HCT116 (cell line): Measurements from ENCODE around the gene STAP2. TPM values are rescaled to one million over a fixed set of nuclear protein-coding genes. Genes with fewer than 3 reads are reported as not detected.

Experiments used
- ATAC-seq: fragments of 200-7000 bp; cut with Tn5 transposase; 2 replicates; pipeline ENCODE4 v1.9.1; 2020; ENCODE audit warnings: mild to moderate bottlenecking, moderate library complexity
- BruUV-seq: library from RNA; stranded (reverse); fragments of 400-500 nt; replicated peaks from 2 replicates; lab custom pipeline; 2021; lab: Mats Ljungman, UMichigan
- CTCF ChIA-PET: fragments of 300-600 bp; sonication (Branson Sonifier 250); formaldehyde crosslinking; loops from one replicate; lab custom pipeline; 2021; ENCODE audit warnings: antibody characterized with exemption; lab: Charles Lee
- POLR2A ChIA-PET: fragments of 300-600, 350-600 bp; sonication (Branson Sonifier 250); formaldehyde crosslinking; loops from one replicate; lab custom pipeline; 2021; ENCODE audit warnings: antibody characterized with exemption; lab: Charles Lee
- RAD21 ChIA-PET, 2 experiments: fragments of 300-600 bp; sonication (Branson Sonifier 250); formaldehyde crosslinking; loops; one replicate each; lab custom pipeline; 2023; ENCODE audit warnings: low total read pairs in 2 of 2; ENCODE audit not compliant: uncharacterized antibody in 2 of 2, unreplicated experiment in 2 of 2, low non-redundant PET in 1 of 2; lab: Charles Lee
- DNase-seq: peaks from one replicate; pipeline ENCODE4 v3.0.0-alpha.2; 2010; ENCODE audit warnings: low read depth, low spot score
- H2AFZ ChIP-seq: fragments of 200-600 bp; shearing (Covaris generic), sonication (generic); 2 replicates; pipeline ENCODE4 v1.6.1; 2017; ENCODE audit warnings: low read depth, mixed run types, mixed read lengths, antibody characterized with exemption, low read length; ENCODE audit not compliant: poor library complexity, severe bottlenecking
- H3K27ac ChIP-seq: 2 replicates; pipeline ENCODE4 v1.5.1; 2012; ENCODE audit warnings: low read depth, low read length
- H3K27me3 ChIP-seq: fragments of 200-600 bp; sonication (generic); 2 replicates; pipeline ENCODE4 v1.6.1; 2016; ENCODE audit warnings: mixed run types, low read length, mixed read lengths; ENCODE audit not compliant: insufficient read depth
- H3K36me3 ChIP-seq, 2 experiments: fragments of 200-500 bp in 1 of 2; fragments of 200-600 bp in 1 of 2; sonication (Bioruptor generic) in 1 of 2; sonication (generic) in 1 of 2; 2 replicates each; pipeline versions ENCODE4 v1.5.1 to v1.6.1; 2014 to 2016; ENCODE audit warnings: low read length in 2 of 2, inconsistent platforms in 1 of 2, mixed read lengths in 1 of 2, mixed run types in 1 of 2; ENCODE audit not compliant: insufficient read depth in 2 of 2, control insufficient read depth in 1 of 2
- H3K4me1 ChIP-seq, 2 experiments: fragments of 200-600 bp in 1 of 2; sonication (generic) in 1 of 2; 2 replicates each; pipeline versions ENCODE4 v1.5.1 to v1.6.1; 2012 to 2017; ENCODE audit warnings: low read length in 2 of 2, inconsistent platforms in 1 of 2, mild to moderate bottlenecking in 1 of 2, mixed read lengths in 1 of 2, mixed run types in 1 of 2, moderate library complexity in 1 of 2; ENCODE audit not compliant: insufficient read depth in 2 of 2, control insufficient read depth in 1 of 2
- H3K4me2 ChIP-seq: fragments of 200-600 bp; sonication (generic); 2 replicates; pipeline ENCODE4 v1.6.1; 2017; ENCODE audit warnings: mixed run types, low read length, mixed read lengths
- H3K4me3 ChIP-seq, 2 experiments: fragments of 200-600 bp in 1 of 2; sonication (generic) in 1 of 2; replicated peaks in 1 of 2; 2 replicates each; pipeline ENCODE4 v1.5.1; 2011 to 2016; ENCODE audit warnings: low read length in 2 of 2, control low read depth in 1 of 2, low read depth in 1 of 2, mild to moderate bottlenecking in 1 of 2, mixed read lengths in 1 of 2, mixed run types in 1 of 2
- H3K79me2 ChIP-seq: fragments of 200-600 bp; sonication (generic); 2 replicates; pipeline ENCODE4 v1.6.1; 2017; ENCODE audit warnings: mild to moderate bottlenecking, mixed run types, low read length, moderate library complexity, mixed read lengths; ENCODE audit not compliant: insufficient read depth
- H3K9ac ChIP-seq: fragments of 200-600 bp; sonication (generic); 2 replicates; pipeline ENCODE4 v1.6.1; 2016; ENCODE audit warnings: low read length, mixed read lengths
- H3K9me2 ChIP-seq: fragments of 200-600 bp; sonication (generic), shearing (Covaris generic); 2 replicates; pipeline ENCODE4 v1.6.1; 2017; ENCODE audit warnings: mixed run types, mild to moderate bottlenecking, moderate library complexity; ENCODE audit not compliant: insufficient read depth
- H3K9me3 ChIP-seq, 2 experiments: fragments of 200-500 bp in 1 of 2; fragments of 200-600 bp in 1 of 2; sonication (Bioruptor generic) in 1 of 2; sonication (generic) in 1 of 2; 2 replicates each; pipeline ENCODE4 v1.6.1; 2014 to 2017; ENCODE audit warnings: low read length in 2 of 2, mixed read lengths in 2 of 2, inconsistent platforms in 1 of 2, low read depth in 1 of 2, mild to moderate bottlenecking in 1 of 2, mixed run types in 1 of 2, moderate library complexity in 1 of 2; ENCODE audit not compliant: control insufficient read depth in 1 of 2, insufficient read depth in 1 of 2
- H4K20me1 ChIP-seq: fragments of 200-600 bp; sonication (generic), shearing (Covaris generic); 2 replicates; pipeline ENCODE4 v1.6.1; 2017; ENCODE audit warnings: mixed run types, mild to moderate bottlenecking, moderate library complexity; ENCODE audit not compliant: insufficient read depth
- CBX3 ChIP-seq: IDR thresholded peaks from 2 replicates; pipeline ENCODE4 v1.6.1; 2012; ENCODE audit warnings: low read depth
- CEBPB ChIP-seq: IDR thresholded peaks from 2 replicates; pipeline ENCODE4 v1.6.1; 2012; ENCODE audit warnings: low read depth
- EGR1 ChIP-seq: IDR thresholded peaks from 2 replicates; pipeline ENCODE4 v1.6.1; 2012; ENCODE audit warnings: low read depth
- EZH2 ChIP-seq: fragments of 200-600 bp; sonication (generic); IDR thresholded peaks from 2 replicates; pipeline ENCODE4 v1.6.1; 2017; ENCODE audit warnings: antibody characterized with exemption, mixed run types
- EZH2phosphoT487 ChIP-seq: fragments of 200-600 bp; IDR thresholded peaks from 2 replicates; pipeline ENCODE4 v1.6.1; 2018; ENCODE audit warnings: antibody characterized with exemption, borderline replicate concordance
- FOSL1 ChIP-seq: IDR thresholded peaks from 2 replicates; pipeline ENCODE4 v1.6.1; 2012; ENCODE audit warnings: low read depth
- JUND ChIP-seq: IDR thresholded peaks from 2 replicates; pipeline ENCODE4 v1.6.1; 2012
- MAX ChIP-seq: IDR thresholded peaks from 2 replicates; pipeline ENCODE4 v1.6.1; 2012
- POLR2AphosphoS5 ChIP-seq: IDR thresholded peaks from 2 replicates; pipeline ENCODE4 v1.6.1; 2011; ENCODE audit warnings: mild to moderate bottlenecking, low read depth, low read length, moderate library complexity
- RAD21 ChIP-seq: IDR thresholded peaks from 2 replicates; pipeline ENCODE4 v1.6.1; 2012; ENCODE audit warnings: low read depth, mild to moderate bottlenecking
- SIN3A ChIP-seq: IDR thresholded peaks from 2 replicates; pipeline ENCODE4 v1.6.1; 2012; ENCODE audit warnings: low read depth
- SP1 ChIP-seq: IDR thresholded peaks from 2 replicates; pipeline ENCODE4 v1.6.1; 2012; ENCODE audit warnings: low read depth
- TCF7L2 ChIP-seq: IDR thresholded peaks from 2 replicates; pipeline ENCODE4 v1.7.0; 2011; ENCODE audit warnings: borderline replicate concordance, inconsistent platforms; ENCODE audit not compliant: insufficient read depth, insufficient read length; ENCODE audit errors: extremely low read depth
- YY1 ChIP-seq: IDR thresholded peaks from 2 replicates; pipeline ENCODE4 v1.6.1; 2011; ENCODE audit warnings: low read length, low read depth, moderate library complexity, mild to moderate bottlenecking; ENCODE audit not compliant: insufficient replicate concordance; ENCODE audit errors: extremely low read depth
- ZBTB33 ChIP-seq: IDR thresholded peaks from 2 replicates; pipeline ENCODE4 v1.6.1; 2011; ENCODE audit warnings: mild to moderate bottlenecking, low read length, moderate library complexity; ENCODE audit not compliant: insufficient replicate concordance; ENCODE audit errors: extremely low read depth
- ZFX ChIP-seq: fragments of 450-650 bp; IDR thresholded peaks from 2 replicates; pipeline ENCODE4 v1.6.1; 2017
- ZNF274 ChIP-seq: fragments of 200-500 bp; sonication (Bioruptor generic); IDR thresholded peaks from 2 replicates; pipeline ENCODE4 v1.6.1; 2014; ENCODE audit warnings: mild to moderate bottlenecking, low read depth, low read length, inconsistent platforms
- intact Hi-C: fragments of 100-400 bp; cut with micrococcal nuclease; formaldehyde crosslinking; loops from 2 replicates; pipeline ENCODE4 v1.10.0; 2022
- total RNA-seq: library from RNA; stranded (reverse); gene quantifications from one replicate; pipeline ENCODE4 v1.2.1, GENCODE V29; 2021; ENCODE audit not compliant: unreplicated experiment
- TF ChIP-seq, protein P1 (sequence below): IDR thresholded peaks from 2 replicates; pipeline ENCODE4 v1.6.1; 2012; ENCODE audit warnings: low read depth
- TF ChIP-seq, protein P2 (sequence below), 3 experiments: fragments of 200-600 bp in 1 of 3; sonication (generic) in 1 of 3; IDR thresholded peaks in 2 of 3; conservative IDR thresholded peaks in 1 of 3; 2 replicates each; pipeline ENCODE4 v1.5.1; 2012 to 2017; ENCODE audit warnings: low read depth in 2 of 3, low read length in 2 of 3, antibody characterized with exemption in 1 of 3, borderline replicate concordance in 1 of 3, control low read depth in 1 of 3, mild to moderate bottlenecking in 1 of 3, mixed read lengths in 1 of 3, mixed run types in 1 of 3, moderate library complexity in 1 of 3; ENCODE audit not compliant: insufficient read depth in 1 of 3
- TF ChIP-seq, protein P3 (sequence below): IDR thresholded peaks from 2 replicates; pipeline ENCODE4 v1.6.1; 2012

Gene STAP2
- total RNA-seq, 1 experiment from 2014 or later, result 2.1 TPM

DNA sequence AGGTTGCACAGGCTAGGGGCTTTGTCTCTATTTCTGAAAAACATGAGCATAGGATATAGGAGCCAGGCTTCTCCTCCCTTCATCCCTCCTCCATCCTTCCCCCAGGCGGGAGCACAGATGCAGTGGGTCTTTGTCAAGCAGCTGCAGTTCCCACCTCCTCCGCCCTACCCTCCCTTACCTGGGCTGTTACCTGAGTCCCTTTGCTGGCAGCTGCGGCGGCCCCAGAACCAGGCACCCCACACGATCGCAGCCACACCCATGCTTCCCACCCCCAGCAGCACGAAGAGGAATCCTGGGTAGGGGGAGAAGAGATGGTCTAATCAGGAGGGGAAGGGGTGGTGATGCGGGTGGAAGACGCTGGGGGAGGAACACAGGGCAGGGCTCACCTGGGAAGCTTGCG lies 44.2 kb downstream of the STAP2 start:
- BruUV-seq, result no TSS peak
- H3K27me3 ChIP-seq, result no peaks in the 10 kb centered on the region
- no peak for ATAC-seq
- H3K9me3 ChIP-seq, result no peaks in the 10 kb centered on the region
- no peak overlapping the region for H3K4me2 ChIP-seq
- H2AFZ ChIP-seq, result no peak overlapping the region
- intact Hi-C loops, result no loop called here
- TF ChIP-seq EGR1, result no peak
- no peak for TF ChIP-seq EZH2phosphoT487
- TF ChIP-seq, protein P1, sequence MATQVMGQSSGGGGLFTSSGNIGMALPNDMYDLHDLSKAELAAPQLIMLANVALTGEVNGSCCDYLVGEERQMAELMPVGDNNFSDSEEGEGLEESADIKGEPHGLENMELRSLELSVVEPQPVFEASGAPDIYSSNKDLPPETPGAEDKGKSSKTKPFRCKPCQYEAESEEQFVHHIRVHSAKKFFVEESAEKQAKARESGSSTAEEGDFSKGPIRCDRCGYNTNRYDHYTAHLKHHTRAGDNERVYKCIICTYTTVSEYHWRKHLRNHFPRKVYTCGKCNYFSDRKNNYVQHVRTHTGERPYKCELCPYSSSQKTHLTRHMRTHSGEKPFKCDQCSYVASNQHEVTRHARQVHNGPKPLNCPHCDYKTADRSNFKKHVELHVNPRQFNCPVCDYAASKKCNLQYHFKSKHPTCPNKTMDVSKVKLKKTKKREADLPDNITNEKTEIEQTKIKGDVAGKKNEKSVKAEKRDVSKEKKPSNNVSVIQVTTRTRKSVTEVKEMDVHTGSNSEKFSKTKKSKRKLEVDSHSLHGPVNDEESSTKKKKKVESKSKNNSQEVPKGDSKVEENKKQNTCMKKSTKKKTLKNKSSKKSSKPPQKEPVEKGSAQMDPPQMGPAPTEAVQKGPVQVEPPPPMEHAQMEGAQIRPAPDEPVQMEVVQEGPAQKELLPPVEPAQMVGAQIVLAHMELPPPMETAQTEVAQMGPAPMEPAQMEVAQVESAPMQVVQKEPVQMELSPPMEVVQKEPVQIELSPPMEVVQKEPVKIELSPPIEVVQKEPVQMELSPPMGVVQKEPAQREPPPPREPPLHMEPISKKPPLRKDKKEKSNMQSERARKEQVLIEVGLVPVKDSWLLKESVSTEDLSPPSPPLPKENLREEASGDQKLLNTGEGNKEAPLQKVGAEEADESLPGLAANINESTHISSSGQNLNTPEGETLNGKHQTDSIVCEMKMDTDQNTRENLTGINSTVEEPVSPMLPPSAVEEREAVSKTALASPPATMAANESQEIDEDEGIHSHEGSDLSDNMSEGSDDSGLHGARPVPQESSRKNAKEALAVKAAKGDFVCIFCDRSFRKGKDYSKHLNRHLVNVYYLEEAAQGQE, result no peak
- no peak for TF ChIP-seq ZNF274
- no peak for TF ChIP-seq RAD21
- no peak for TF ChIP-seq ZFX
- no peak for TF ChIP-seq EZH2
- TF ChIP-seq SIN3A, result no peak
- no peak for TF ChIP-seq FOSL1
- no peak for TF ChIP-seq ZBTB33
- no peak for TF ChIP-seq MAX
- TF ChIP-seq, protein P2, sequence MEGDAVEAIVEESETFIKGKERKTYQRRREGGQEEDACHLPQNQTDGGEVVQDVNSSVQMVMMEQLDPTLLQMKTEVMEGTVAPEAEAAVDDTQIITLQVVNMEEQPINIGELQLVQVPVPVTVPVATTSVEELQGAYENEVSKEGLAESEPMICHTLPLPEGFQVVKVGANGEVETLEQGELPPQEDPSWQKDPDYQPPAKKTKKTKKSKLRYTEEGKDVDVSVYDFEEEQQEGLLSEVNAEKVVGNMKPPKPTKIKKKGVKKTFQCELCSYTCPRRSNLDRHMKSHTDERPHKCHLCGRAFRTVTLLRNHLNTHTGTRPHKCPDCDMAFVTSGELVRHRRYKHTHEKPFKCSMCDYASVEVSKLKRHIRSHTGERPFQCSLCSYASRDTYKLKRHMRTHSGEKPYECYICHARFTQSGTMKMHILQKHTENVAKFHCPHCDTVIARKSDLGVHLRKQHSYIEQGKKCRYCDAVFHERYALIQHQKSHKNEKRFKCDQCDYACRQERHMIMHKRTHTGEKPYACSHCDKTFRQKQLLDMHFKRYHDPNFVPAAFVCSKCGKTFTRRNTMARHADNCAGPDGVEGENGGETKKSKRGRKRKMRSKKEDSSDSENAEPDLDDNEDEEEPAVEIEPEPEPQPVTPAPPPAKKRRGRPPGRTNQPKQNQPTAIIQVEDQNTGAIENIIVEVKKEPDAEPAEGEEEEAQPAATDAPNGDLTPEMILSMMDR (IDR thresholded peaks at IDR 0.05 in 2 of 3, conservative IDR thresholded peaks at IDR 0.05 in 1 of 3; ENCODE audit: borderline replicate concordance in 1 of 3, insufficient read depth in 1 of 3, low read depth in 2 of 3, low read length in 2 of 3), result no peak
- TF ChIP-seq POLR2AphosphoS5, result no peak
- TF ChIP-seq CBX3, result no peak
- TF ChIP-seq, protein P3, sequence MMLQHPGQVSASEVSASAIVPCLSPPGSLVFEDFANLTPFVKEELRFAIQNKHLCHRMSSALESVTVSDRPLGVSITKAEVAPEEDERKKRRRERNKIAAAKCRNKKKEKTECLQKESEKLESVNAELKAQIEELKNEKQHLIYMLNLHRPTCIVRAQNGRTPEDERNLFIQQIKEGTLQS, result no peak
- TF ChIP-seq TCF7L2, result no peak
- no peak for TF ChIP-seq SP1
- TF ChIP-seq CEBPB, result no peak
- TF ChIP-seq JUND, result no peak
- TF ChIP-seq YY1, result no peak
- ChIA-PET RAD21 (no interaction called here), CTCF (interaction anchor here (1.1 kb wide), 1 partner anchor 27 kb away, joined by 5 read pairs; no protein-coding TSS in a partner anchor), POLR2A (no interaction called here)
- no peak for DNase-seq
- no peaks in the 10 kb centered on the region for H3K9me2 ChIP-seq
- H3K4me3 ChIP-seq, result no peak overlapping the region
- H3K4me1 ChIP-seq, result no peaks in the 10 kb centered on the region
- no peak overlapping the region for H3K9ac ChIP-seq
- H4K20me1 ChIP-seq, result no peaks in the 10 kb centered on the region
- H3K79me2 ChIP-seq, result no peaks in the 10 kb centered on the region
- no peaks in the 10 kb centered on the region for H3K36me3 ChIP-seq
- no peak overlapping the region for H3K27ac ChIP-seq
